Cardiac muscle cell (in vitro differentiated cells and primary cell): ENCODE data around the gene ETV7. TPM values are rescaled to one million over a fixed set of nuclear protein-coding genes. Genes with fewer than 3 reads are reported as not detected.
A peak's percentile ranks its signal among the peaks of the same experiment; 100 is the strongest.

ENCODE experiments used
- DNase-seq, 2 donors: peaks; one replicate each; pipeline versions ENCODE4 v3.0.0 to v3.0.0-alpha.2; 2010 to 2017; ENCODE audit warnings: low read depth in 1 of 2, low spot score in 1 of 2
- H3K27ac ChIP-seq: fragments of 200-600 bp; sonication (generic); 2 replicates; pipeline ENCODE4 v1.5.1; 2016
- H3K27me3 ChIP-seq: fragments of 200-600 bp; sonication (generic); 2 replicates; pipeline ENCODE4 v1.6.0; 2016; ENCODE audit warnings: control low read depth
- H3K36me3 ChIP-seq: fragments of 200-600 bp; sonication (generic); 2 replicates; pipeline ENCODE4 v1.5.1; 2016; ENCODE audit warnings: control low read depth
- H3K4me1 ChIP-seq: fragments of 200-600 bp; sonication (generic); 2 replicates; pipeline ENCODE4 v1.8.1; 2017; ENCODE audit warnings: low read depth, mild to moderate bottlenecking, mixed run types
- H3K4me3 ChIP-seq: fragments of 200-600 bp; sonication (generic); 2 replicates; pipeline ENCODE4 v1.5.1; 2016; ENCODE audit warnings: mild to moderate bottlenecking
- H3K9me3 ChIP-seq: fragments of 200-600 bp; sonication (generic); 2 replicates; pipeline ENCODE4 v1.5.1; 2017; ENCODE audit warnings: low read depth, mild to moderate bottlenecking, control low read depth
- CTCF ChIP-seq: IDR thresholded peaks from 2 replicates; pipeline ENCODE4 v1.5.1; 2012; ENCODE audit warnings: low read depth, mild to moderate bottlenecking, low read length
- polyA plus RNA-seq: library from polyadenylated mRNA; unstranded; fragments of >200 nt; fragmentation: Nextera tagmentation; extraction: Ambion mirVana; gene quantifications from 2 replicates; pipeline ENCODE4 v1.2.1, GENCODE V29; 2016
- total RNA-seq: library from RNA; depleted of rRNA; stranded (reverse); fragments of >200 nt; gene quantifications from 2 replicates; pipeline ENCODE4 v1.2.3, GENCODE V29; 2016

The ETV7 gene
- total and polyA plus RNA-seq, 2 experiments from 2014 or later, result 0.28 TPM; not detected in 1

GRCh38 chr6:36336208-36336710 is 51.2 kb downstream of the ETV7 start:
- H3K27me3 ChIP-seq, result peaks cover 3% of the 10 kb centered on the region
- H3K36me3 ChIP-seq, result no peaks in the 10 kb centered on the region
- H3K4me3 ChIP-seq, result no peak overlapping the region
- no peak overlapping the region for H3K27ac ChIP-seq
- peaks cover 24% of the 10 kb centered on the region for H3K4me1 ChIP-seq
- no peaks in the 10 kb centered on the region for H3K9me3 ChIP-seq
- no peak for TF ChIP-seq CTCF
- no peak for DNase-seq

- no peak for TF ChIP-seq CTCF
- H3K27me3 ChIP-seq, result peaks cover 3% of the 10 kb centered on the region
- no peak overlapping the region for H3K27ac ChIP-seq
- no peaks in the 10 kb centered on the region for H3K36me3 ChIP-seq
- H3K4me3 ChIP-seq, result no peak overlapping the region
- peaks cover 22% of the 10 kb centered on the region for H3K4me1 ChIP-seq
- DNase-seq, result no peak
- H3K9me3 ChIP-seq, result no peaks in the 10 kb centered on the region
Measured at GRCh38 chr6:36335465-36336207, 51.8 kb downstream of the ETV7 start.

GRCh38 chr6:36334832-36335459 is 52.5 kb downstream of the ETV7 start:
- no peak for TF ChIP-seq CTCF
- Histone ChIP-seq H3K4me3 (no peak overlapping the region), H3K9me3 (no peaks in the 10 kb centered on the region), H3K27me3 (peaks cover 3% of the 10 kb centered on the region), H3K36me3 (no peaks in the 10 kb centered on the region), H3K4me1 (peaks cover 21% of the 10 kb centered on the region), H3K27ac (peak overlapping the region; percentile 10)
- no peak for DNase-seq

GRCh38 chr6:36333931-36334725 is 53.3 kb downstream of the ETV7 start:
- H3K4me1 ChIP-seq, result peaks cover 21% of the 10 kb centered on the region
- no peaks in the 10 kb centered on the region for H3K36me3 ChIP-seq
- no peaks in the 10 kb centered on the region for H3K9me3 ChIP-seq
- TF ChIP-seq CTCF, result no peak
- H3K27ac ChIP-seq, result peak overlapping the region; percentile 10
- peaks cover under 1% of the 10 kb centered on the region for H3K27me3 ChIP-seq
- peak in 1 of 2 donors; percentile 74 for DNase-seq
- H3K4me3 ChIP-seq, result no peak overlapping the region

- H3K27ac ChIP-seq, result no peak overlapping the region
- peaks cover 23% of the 10 kb centered on the region for H3K4me1 ChIP-seq
- no peaks in the 10 kb centered on the region for H3K9me3 ChIP-seq
- no peak for DNase-seq
- no peaks in the 10 kb centered on the region for H3K27me3 ChIP-seq
- no peak overlapping the region for H3K4me3 ChIP-seq
- no peak for TF ChIP-seq CTCF
- no peaks in the 10 kb centered on the region for H3K36me3 ChIP-seq
Measured at GRCh38 chr6:36333171-36333895, 54.1 kb downstream of the ETV7 start.
